Mesothelial cell of epicardium (in vitro differentiated cells): ENCODE measurements around the gene CADPS2. TPM values are rescaled to one million over a fixed set of nuclear protein-coding genes. Genes with fewer than 3 reads are reported as not detected.

Experiments used
- DNase-seq, 2 experiments: peaks; one replicate each; pipeline ENCODE4 v3.0.0; 2021; ENCODE audit warnings: low spot score in 2 of 2; ENCODE audit not compliant: unreplicated experiment in 2 of 2
- H3K27ac Mint-ChIP-seq: 2 replicates; pipeline ENCODE4 v1.8.0; 2021; ENCODE audit warnings: mixed read lengths
- H3K27me3 Mint-ChIP-seq: 2 replicates; pipeline ENCODE4 v1.8.0; 2021; ENCODE audit warnings: low read depth, mixed read lengths
- H3K36me3 Mint-ChIP-seq: 2 replicates; pipeline ENCODE4 v1.8.0; 2021; ENCODE audit warnings: mixed read lengths
- H3K4me1 Mint-ChIP-seq: 2 replicates; pipeline ENCODE4 v1.8.0; 2021; ENCODE audit warnings: mixed read lengths
- H3K4me3 Mint-ChIP-seq: 2 replicates; pipeline ENCODE4 v1.8.0; 2021; ENCODE audit warnings: mild to moderate bottlenecking, moderate library complexity, mixed read lengths
- H3K9me3 Mint-ChIP-seq: 2 replicates; pipeline ENCODE4 v1.8.0; 2021; ENCODE audit warnings: mixed read lengths
- CTCF ChIP-seq: fragments of 200-600 bp; sonication (generic); IDR thresholded peaks from one replicate; pipeline ENCODE4 v1.5.0; 2021; ENCODE audit warnings: antibody characterized with exemption; ENCODE audit not compliant: unreplicated experiment
- total RNA-seq: library from RNA; stranded (reverse); gene quantifications from 3 replicates; pipeline ENCODE4 v1.2.1, GENCODE V29; 2021

Gene CADPS2
- total RNA-seq, 1 donor from 2014 or later = 2.7 TPM

- no peak overlapping the region for H3K4me3 Mint-ChIP-seq
- no peaks in the 10 kb centered on the region for H3K27me3 Mint-ChIP-seq
- peaks cover 8% of the 10 kb centered on the region for H3K4me1 Mint-ChIP-seq
- TF ChIP-seq CTCF = no peak
- DNase-seq = no peak
- no peaks in the 10 kb centered on the region for H3K36me3 Mint-ChIP-seq
- H3K9me3 Mint-ChIP-seq = no peaks in the 10 kb centered on the region
- H3K27ac Mint-ChIP-seq = no peak overlapping the region
These were observed 83.9 kb downstream of the CADPS2 start for GRCh38 chr7:122802301-122802751.

GRCh38 chr7:122791959-122792545 lies 94.2 kb downstream of the CADPS2 start:
- TF ChIP-seq CTCF = no peak
- no peak overlapping the region for H3K4me3 Mint-ChIP-seq
- DNase-seq = no peak
- H3K9me3 Mint-ChIP-seq = peaks cover 24% of the 10 kb centered on the region
- H3K4me1 Mint-ChIP-seq = no peaks in the 10 kb centered on the region
- H3K27me3 Mint-ChIP-seq = no peaks in the 10 kb centered on the region
- no peak overlapping the region for H3K27ac Mint-ChIP-seq
- H3K36me3 Mint-ChIP-seq = no peaks in the 10 kb centered on the region

GRCh38 chr7:122790591-122790990 lies 95.7 kb downstream of the CADPS2 start:
- Mint-ChIP-seq H3K27me3 (no peaks in the 10 kb centered on the region), H3K4me3 (no peak overlapping the region), H3K27ac (no peak overlapping the region), H3K9me3 (peaks cover 14% of the 10 kb centered on the region), H3K4me1 (no peaks in the 10 kb centered on the region), H3K36me3 (no peaks in the 10 kb centered on the region)
- TF ChIP-seq CTCF = no peak
- DNase-seq = no peak

- DNase-seq = no peak
- no peak for TF ChIP-seq CTCF
- Mint-ChIP-seq H3K36me3 (no peaks in the 10 kb centered on the region), H3K27me3 (no peaks in the 10 kb centered on the region), H3K4me1 (no peaks in the 10 kb centered on the region), H3K27ac (no peak overlapping the region), H3K9me3 (peaks cover 11% of the 10 kb centered on the region), H3K4me3 (no peak overlapping the region)
These were observed 96.1 kb downstream of the CADPS2 start for GRCh38 chr7:122790132-122790531.

GRCh38 chr7:122789156-122789555 lies 97.1 kb downstream of the CADPS2 start:
- H3K36me3 Mint-ChIP-seq = no peaks in the 10 kb centered on the region
- H3K27me3 Mint-ChIP-seq = no peaks in the 10 kb centered on the region
- TF ChIP-seq CTCF = no peak
- no peak overlapping the region for H3K4me3 Mint-ChIP-seq
- no peak for DNase-seq
- H3K4me1 Mint-ChIP-seq = no peaks in the 10 kb centered on the region
- H3K9me3 Mint-ChIP-seq = peaks cover 3% of the 10 kb centered on the region
- H3K27ac Mint-ChIP-seq = no peak overlapping the region
